ENCODE results near the gene RAPGEF2. TPM values are rescaled to one million over a fixed set of nuclear protein-coding genes. Genes with fewer than 3 reads are reported as not detected.

The RAPGEF2 gene
- total and polyA plus RNA-seq, 9 of the 15 experiments (the other 6 are each of a cell fraction or from before 2014, with no cell fraction given): 3.1 to 32.6 (median 23.1) TPM

DNA sequence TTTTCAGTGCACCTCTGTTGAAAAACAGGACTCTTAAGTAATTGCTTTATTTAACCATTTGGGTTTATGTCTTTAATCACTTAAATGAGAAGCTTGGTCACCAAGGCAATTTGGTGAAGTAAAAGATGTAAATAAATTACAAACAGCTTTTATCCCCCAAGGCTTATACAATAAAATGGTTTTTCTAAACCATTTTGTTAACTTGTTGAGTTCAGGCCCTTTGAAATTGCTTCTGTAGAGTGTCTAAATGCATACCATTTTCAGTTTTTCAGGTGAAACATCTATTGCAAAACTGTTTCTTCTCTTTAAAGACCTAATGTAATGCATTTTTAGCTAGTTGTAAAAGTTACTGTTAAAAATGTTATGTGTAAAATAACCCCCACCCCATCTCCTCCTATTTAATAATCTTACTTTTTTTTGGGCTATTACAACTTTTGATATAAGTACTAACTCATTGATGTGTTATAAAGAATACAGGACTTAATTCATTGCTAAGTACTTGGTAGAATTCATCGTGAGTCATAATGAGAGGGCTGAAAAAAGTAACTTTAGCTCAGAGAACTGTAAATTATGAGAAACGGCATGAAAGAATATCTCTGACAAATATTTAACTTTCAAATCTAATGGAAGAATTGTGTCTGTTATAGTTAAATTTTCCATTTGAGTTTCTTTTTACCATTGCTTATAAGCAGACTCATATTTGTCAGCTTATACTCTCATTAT lies 4.5 kb downstream of the RAPGEF2 start (continued):
- TF ChIP-seq HMBOX1 (IDR thresholded peaks at IDR 0.05): peak; percentile 10; the same call in 1 of the 2 replicates
- TF ChIP-seq ZZZ3 (IDR thresholded peaks at IDR 0.05): no peak
- TF ChIP-seq DPF2 (IDR thresholded peaks at IDR 0.05): 0 out of 2 replicates have a peak, but pooled peaks have one; percentile 12
- no peak for TF ChIP-seq TBL1XR1 (IDR thresholded peaks at IDR 0.05; ENCODE audit: low read length in 2 of 2)
- TF ChIP-seq TFAM (CRISPR knock-in tag; conservative IDR thresholded peaks at IDR 0.05): no peak
- no peak for TF ChIP-seq CREB1 (IDR thresholded peaks at IDR 0.05)
- TF ChIP-seq CREB1 (CRISPR knock-in tag; IDR thresholded peaks at IDR 0.05): no peak
- no peak for TF ChIP-seq POLR2B (IDR thresholded peaks at IDR 0.05; ENCODE audit: low read depth, partially characterized antibody)
- no peak for TF ChIP-seq E2F3 (CRISPR knock-in tag; IDR thresholded peaks at IDR 0.05)
- no peak for TF ChIP-seq ETV1 (tag; conservative IDR thresholded peaks at IDR 0.05; ENCODE audit: low read depth)
- TF ChIP-seq ZNF592 (IDR thresholded peaks at IDR 0.05): no peak
- TF ChIP-seq, protein P1, sequence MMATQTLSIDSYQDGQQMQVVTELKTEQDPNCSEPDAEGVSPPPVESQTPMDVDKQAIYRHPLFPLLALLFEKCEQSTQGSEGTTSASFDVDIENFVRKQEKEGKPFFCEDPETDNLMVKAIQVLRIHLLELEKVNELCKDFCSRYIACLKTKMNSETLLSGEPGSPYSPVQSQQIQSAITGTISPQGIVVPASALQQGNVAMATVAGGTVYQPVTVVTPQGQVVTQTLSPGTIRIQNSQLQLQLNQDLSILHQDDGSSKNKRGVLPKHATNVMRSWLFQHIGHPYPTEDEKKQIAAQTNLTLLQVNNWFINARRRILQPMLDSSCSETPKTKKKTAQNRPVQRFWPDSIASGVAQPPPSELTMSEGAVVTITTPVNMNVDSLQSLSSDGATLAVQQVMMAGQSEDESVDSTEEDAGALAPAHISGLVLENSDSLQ (IDR thresholded peaks at IDR 0.05): no peak
- no peak for TF ChIP-seq ZMIZ1 (IDR thresholded peaks at IDR 0.05; ENCODE audit: low read depth in 2 of 2, low read length in 2 of 2)
- TF ChIP-seq ZBTB8A (IDR thresholded peaks at IDR 0.05; ENCODE audit: partially characterized antibody): no peak
- TF ChIP-seq PPARD (CRISPR knock-in tag; IDR thresholded peaks at IDR 0.05): no peak
- TF ChIP-seq, protein P2, sequence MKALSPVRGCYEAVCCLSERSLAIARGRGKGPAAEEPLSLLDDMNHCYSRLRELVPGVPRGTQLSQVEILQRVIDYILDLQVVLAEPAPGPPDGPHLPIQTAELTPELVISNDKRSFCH (CRISPR knock-in tag; IDR thresholded peaks at IDR 0.05): no peak
- TF ChIP-seq, protein P2 (tag; IDR thresholded peaks at IDR 0.05): no peak
- no peak for TF ChIP-seq MED1 (CRISPR knock-in tag; IDR thresholded peaks at IDR 0.05; ENCODE audit: borderline replicate concordance)
- TF ChIP-seq HDAC1 (IDR thresholded peaks at IDR 0.05): no peak
